ENCODE data around the gene AKNA.
"Not testable (repeated sequence)": the region's sequence is repeated elsewhere in the genome, so short reads cannot be mapped to it uniquely, and the experiment has no call there.

DNA sequence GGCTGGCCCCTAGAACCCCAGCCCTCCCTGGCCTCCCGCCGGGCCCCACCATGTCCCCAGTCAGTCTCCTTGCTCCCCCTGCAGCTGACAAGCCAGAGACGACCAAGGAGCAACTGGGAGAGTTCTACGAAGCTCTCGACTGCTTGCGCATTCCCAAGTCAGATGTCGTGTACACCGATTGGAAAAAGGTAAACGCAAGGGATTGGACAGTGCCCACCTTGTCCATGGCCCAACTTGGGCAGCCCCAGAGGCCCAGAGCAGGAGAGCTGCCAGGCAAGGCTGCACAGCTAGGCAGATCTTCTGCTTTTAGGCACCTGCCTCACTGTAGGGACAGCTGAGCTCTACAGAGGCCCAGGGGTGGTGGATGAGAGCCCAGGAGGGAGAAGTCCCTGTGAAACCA, 62.8 kb downstream of the AKNA start:
- TF ChIP-seq, protein P1, sequence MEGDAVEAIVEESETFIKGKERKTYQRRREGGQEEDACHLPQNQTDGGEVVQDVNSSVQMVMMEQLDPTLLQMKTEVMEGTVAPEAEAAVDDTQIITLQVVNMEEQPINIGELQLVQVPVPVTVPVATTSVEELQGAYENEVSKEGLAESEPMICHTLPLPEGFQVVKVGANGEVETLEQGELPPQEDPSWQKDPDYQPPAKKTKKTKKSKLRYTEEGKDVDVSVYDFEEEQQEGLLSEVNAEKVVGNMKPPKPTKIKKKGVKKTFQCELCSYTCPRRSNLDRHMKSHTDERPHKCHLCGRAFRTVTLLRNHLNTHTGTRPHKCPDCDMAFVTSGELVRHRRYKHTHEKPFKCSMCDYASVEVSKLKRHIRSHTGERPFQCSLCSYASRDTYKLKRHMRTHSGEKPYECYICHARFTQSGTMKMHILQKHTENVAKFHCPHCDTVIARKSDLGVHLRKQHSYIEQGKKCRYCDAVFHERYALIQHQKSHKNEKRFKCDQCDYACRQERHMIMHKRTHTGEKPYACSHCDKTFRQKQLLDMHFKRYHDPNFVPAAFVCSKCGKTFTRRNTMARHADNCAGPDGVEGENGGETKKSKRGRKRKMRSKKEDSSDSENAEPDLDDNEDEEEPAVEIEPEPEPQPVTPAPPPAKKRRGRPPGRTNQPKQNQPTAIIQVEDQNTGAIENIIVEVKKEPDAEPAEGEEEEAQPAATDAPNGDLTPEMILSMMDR (IDR thresholded peaks at IDR 0.05 in 2 of 3, conservative IDR thresholded peaks at IDR 0.05 in 1 of 3; ENCODE audit: borderline replicate concordance in 1 of 3, insufficient read depth in 1 of 3, low read depth in 2 of 3, low read length in 2 of 3): not testable (repeated sequence)
- TF ChIP-seq, protein P2, sequence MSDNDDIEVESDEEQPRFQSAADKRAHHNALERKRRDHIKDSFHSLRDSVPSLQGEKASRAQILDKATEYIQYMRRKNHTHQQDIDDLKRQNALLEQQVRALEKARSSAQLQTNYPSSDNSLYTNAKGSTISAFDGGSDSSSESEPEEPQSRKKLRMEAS (IDR thresholded peaks at IDR 0.05): not testable (repeated sequence)
- not testable (repeated sequence) for TF ChIP-seq RAD21 (IDR thresholded peaks at IDR 0.05; ENCODE audit: low read depth); EZH2 (IDR thresholded peaks at IDR 0.05); POLR2A (IDR thresholded peaks at IDR 0.05; ENCODE audit: borderline replicate concordance, extremely low read depth, insufficient read depth, insufficient read length); POLR2AphosphoS5 (IDR thresholded peaks at IDR 0.05; ENCODE audit: low read depth, low read length); YY1 (IDR thresholded peaks at IDR 0.05; ENCODE audit: extremely low read depth, insufficient replicate concordance, low read depth, low read length); CEBPB (IDR thresholded peaks at IDR 0.05; ENCODE audit: low read depth); FOSL1 (IDR thresholded peaks at IDR 0.05; ENCODE audit: low read depth); SP1 (IDR thresholded peaks at IDR 0.05; ENCODE audit: low read depth); SRF (IDR thresholded peaks at IDR 0.05; ENCODE audit: low read depth); JUND (IDR thresholded peaks at IDR 0.05)
- TF ChIP-seq, protein P3, sequence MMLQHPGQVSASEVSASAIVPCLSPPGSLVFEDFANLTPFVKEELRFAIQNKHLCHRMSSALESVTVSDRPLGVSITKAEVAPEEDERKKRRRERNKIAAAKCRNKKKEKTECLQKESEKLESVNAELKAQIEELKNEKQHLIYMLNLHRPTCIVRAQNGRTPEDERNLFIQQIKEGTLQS (IDR thresholded peaks at IDR 0.05): not testable (repeated sequence)
- TF ChIP-seq, protein P4, sequence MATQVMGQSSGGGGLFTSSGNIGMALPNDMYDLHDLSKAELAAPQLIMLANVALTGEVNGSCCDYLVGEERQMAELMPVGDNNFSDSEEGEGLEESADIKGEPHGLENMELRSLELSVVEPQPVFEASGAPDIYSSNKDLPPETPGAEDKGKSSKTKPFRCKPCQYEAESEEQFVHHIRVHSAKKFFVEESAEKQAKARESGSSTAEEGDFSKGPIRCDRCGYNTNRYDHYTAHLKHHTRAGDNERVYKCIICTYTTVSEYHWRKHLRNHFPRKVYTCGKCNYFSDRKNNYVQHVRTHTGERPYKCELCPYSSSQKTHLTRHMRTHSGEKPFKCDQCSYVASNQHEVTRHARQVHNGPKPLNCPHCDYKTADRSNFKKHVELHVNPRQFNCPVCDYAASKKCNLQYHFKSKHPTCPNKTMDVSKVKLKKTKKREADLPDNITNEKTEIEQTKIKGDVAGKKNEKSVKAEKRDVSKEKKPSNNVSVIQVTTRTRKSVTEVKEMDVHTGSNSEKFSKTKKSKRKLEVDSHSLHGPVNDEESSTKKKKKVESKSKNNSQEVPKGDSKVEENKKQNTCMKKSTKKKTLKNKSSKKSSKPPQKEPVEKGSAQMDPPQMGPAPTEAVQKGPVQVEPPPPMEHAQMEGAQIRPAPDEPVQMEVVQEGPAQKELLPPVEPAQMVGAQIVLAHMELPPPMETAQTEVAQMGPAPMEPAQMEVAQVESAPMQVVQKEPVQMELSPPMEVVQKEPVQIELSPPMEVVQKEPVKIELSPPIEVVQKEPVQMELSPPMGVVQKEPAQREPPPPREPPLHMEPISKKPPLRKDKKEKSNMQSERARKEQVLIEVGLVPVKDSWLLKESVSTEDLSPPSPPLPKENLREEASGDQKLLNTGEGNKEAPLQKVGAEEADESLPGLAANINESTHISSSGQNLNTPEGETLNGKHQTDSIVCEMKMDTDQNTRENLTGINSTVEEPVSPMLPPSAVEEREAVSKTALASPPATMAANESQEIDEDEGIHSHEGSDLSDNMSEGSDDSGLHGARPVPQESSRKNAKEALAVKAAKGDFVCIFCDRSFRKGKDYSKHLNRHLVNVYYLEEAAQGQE (IDR thresholded peaks at IDR 0.05; ENCODE audit: low read depth): not testable (repeated sequence)
